Lung (tissue), 12 donors: ENCODE results near the gene GPR89B. TPM values are rescaled to one million over a fixed set of nuclear protein-coding genes. Genes with fewer than 3 reads are reported as not detected.

Source experiments
- ATAC-seq: fragments of 200-7000 bp; cut with Tn5 transposase; one replicate; pipeline ENCODE4 v1.9.1; 2020; ENCODE audit warnings: moderate number of reproducible peaks; ENCODE audit not compliant: insufficient read depth, low FRiP score
- DNase-seq, 3 donors: peaks; one replicate each; pipeline ENCODE4 v3.0.0-alpha.2; 2013 to 2017
- H3K27ac ChIP-seq, 2 donors: one replicate each; pipeline ENCODE4 v1.5.1; 2013; ENCODE audit warnings: mild to moderate bottlenecking in 2 of 2, moderate library complexity in 2 of 2, control low read depth in 1 of 2, inconsistent platforms in 1 of 2, low read depth in 1 of 2, low read length in 1 of 2
- H3K27me3 ChIP-seq, 3 donors: one replicate each; pipeline ENCODE4 v1.5.1; 2013; ENCODE audit warnings: low read length in 2 of 3; ENCODE audit not compliant: control insufficient read depth in 3 of 3, insufficient read depth in 3 of 3
- H3K36me3 ChIP-seq, 4 donors: one replicate each; pipeline ENCODE4 v1.5.1; 2013; ENCODE audit warnings: low read length in 4 of 4, mild to moderate bottlenecking in 1 of 4, moderate library complexity in 1 of 4; ENCODE audit not compliant: control insufficient read depth in 4 of 4, insufficient read depth in 4 of 4
- H3K4me1 ChIP-seq, 5 donors: one replicate each; pipeline ENCODE4 v1.5.1; 2013; ENCODE audit warnings: low read length in 5 of 5, mild to moderate bottlenecking in 2 of 5, moderate library complexity in 1 of 5; ENCODE audit not compliant: control insufficient read depth in 5 of 5, insufficient read depth in 5 of 5
- H3K4me3 ChIP-seq: one replicate; pipeline ENCODE4 v1.5.1; 2013; ENCODE audit warnings: mild to moderate bottlenecking, control low read depth, moderate library complexity
- H3K9ac ChIP-seq, 2 donors: one replicate each; pipeline ENCODE4 v1.5.1; 2013; ENCODE audit warnings: low read length in 2 of 2, control low read depth in 1 of 2; ENCODE audit not compliant: insufficient read depth in 1 of 2
- H3K9me3 ChIP-seq, 4 donors: one replicate each; pipeline ENCODE4 v1.5.1; 2013; ENCODE audit warnings: low read length in 3 of 4, mild to moderate bottlenecking in 1 of 4, moderate library complexity in 1 of 4; ENCODE audit not compliant: control insufficient read depth in 4 of 4, insufficient read depth in 3 of 4
- CTCF ChIP-seq: IDR thresholded peaks from 2 replicates; pipeline ENCODE4 v1.5.1; 2012; ENCODE audit warnings: mild to moderate bottlenecking; ENCODE audit errors: control extremely low read depth, extremely low read depth
- WGBS, 2 donors: extraction: QIAGEN DNeasy Blood & Tissue Kit; methylation state at CpG; one replicate each; pipeline ENCODE4 v1.1.7; 2013; 5-methylcytosine and 5-hydroxymethylcytosine counted together
- polyA plus RNA-seq, 2 donors: library from polyadenylated mRNA; stranded (reverse); fragments of 200-250 nt; gene quantifications; one replicate each; pipeline ENCODE4 v1.2.1, GENCODE V29; 2013
- total RNA-seq, 2 donors: library from RNA; depleted of rRNA in 1 of 2; stranded (reverse); fragments of >200 nt in 1 of 2; gene quantifications; one replicate each; pipeline ENCODE4 v1.2.1, GENCODE V29; 2014 to 2021
- donor health status: control.
- donor health status: control.
- donor health status: Bipolar disorder and iron deficiency.
- donor health status: healthy.
- donor health status: DM: yes; HTN: yes; CAD: no.

GPR89B gene
- total and polyA plus RNA-seq, 4 donors, result 7.7 to 40.0 (median 10.3) TPM

DNA sequence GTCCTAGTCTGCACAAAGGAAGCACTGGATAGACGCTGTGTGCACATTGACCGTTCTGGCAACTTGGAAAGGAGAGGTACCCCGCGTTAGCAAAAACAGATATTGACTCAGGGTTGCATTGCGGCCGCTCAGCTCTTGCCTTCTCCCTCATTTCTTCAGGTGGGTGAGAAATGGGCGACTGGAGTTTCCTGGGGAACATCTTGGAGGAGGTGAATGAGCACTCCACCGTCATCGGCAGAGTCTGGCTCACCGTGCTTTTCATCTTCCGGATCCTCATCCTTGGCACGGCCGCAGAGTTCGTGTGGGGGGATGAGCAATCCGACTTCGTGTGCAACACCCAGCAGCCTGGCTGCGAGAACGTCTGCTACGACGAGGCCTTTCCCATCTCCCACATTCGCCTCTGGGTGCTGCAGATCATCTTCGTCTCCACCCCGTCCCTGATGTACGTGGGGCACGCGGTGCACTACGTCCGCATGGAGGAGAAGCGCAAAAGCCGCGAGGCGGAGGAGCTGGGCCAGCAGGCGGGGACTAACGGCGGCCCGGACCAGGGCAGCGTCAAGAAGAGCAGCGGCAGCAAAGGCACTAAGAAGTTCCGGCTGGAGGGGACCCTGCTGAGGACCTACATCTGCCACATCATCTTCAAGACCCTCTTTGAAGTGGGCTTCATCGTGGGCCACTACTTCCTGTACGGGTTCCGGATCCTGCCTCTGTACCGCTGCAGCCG, 20.3 kb upstream of the GPR89B start:
- no peak for ATAC-seq
- 96 to 97% methylated on average over 44 of the region's 44 CpGs for WGBS, 2 donors
- TF ChIP-seq CTCF, result no peak

DNA sequence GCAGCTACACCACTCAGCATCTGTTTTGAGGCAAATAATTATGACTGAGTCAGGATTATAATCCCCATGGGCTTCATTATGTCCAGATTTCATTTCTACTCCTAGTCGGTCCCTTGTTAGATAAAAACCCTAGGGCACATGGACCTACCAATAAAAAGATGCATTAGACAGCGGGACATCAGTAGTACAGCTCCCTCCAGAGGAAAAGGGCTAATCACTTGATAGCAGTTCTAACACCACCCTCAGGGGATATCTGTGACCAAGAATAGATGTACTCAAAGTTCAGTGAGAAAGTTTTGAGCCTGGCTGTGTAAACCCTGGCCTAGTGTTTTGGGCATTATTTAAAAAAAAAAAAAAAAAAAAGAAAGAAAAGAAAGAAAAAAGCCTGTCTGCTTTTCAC, 15.7 kb upstream of the GPR89B start:
- Histone ChIP-seq H3K4me1 (no peaks in the 10 kb centered on the region), H3K36me3 (no peaks in the 10 kb centered on the region), H3K27ac (no peak overlapping the region), H3K9ac (no peak overlapping the region), H3K9me3 (no peaks in the 10 kb centered on the region), H3K4me3 (no peak overlapping the region), H3K27me3 (peaks cover 0 to 4% (median 4%) of the 10 kb centered on the region in 3 donors)
- WGBS, 2 donors, result 90 to 96% methylated on average over 2 of the region's 2 CpGs
- TF ChIP-seq CTCF, result no peak
- DNase-seq (no peak), ATAC-seq (no peak)

More for the DNA sequence above, 20.3 kb upstream of the GPR89B start:
- Histone ChIP-seq H3K9ac (no peak overlapping the region), H3K27ac (no peak overlapping the region), H3K4me3 (no peak overlapping the region), H3K27me3 (no peaks in the 10 kb centered on the region), H3K9me3 (no peaks in the 10 kb centered on the region), H3K4me1 (no peaks in the 10 kb centered on the region), H3K36me3 (no peaks in the 10 kb centered on the region)
- no peak for DNase-seq

DNA sequence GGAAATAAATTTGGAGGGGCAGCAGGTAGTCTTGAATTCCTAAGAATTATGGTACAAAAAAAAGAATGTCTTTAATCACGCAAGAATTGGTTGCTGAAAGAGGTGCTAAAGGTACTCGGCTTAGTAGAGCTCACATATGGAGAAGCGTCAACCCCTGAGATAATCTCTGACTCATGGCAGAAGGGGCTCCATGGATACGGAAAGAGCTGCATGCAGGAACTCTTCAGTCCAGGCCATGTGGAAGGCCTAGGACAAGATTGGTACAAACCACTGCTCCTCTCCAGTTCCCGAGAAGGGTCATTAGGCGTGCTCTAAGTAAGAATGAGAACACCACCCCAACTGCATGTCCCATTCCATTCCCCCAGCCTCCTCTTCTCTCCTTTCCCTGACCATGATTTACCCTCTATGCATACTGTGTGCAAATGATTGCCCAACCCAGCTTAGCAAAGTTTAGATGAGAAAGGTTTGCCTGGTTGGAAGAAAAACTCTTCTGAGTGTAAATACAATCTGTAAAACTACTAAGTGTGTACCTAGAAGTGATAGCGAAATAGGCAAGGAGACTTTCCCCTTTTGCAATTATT, 14.8 kb upstream of the GPR89B start:
- Histone ChIP-seq H3K27me3 (peaks cover 0 to 4% (median 4%) of the 10 kb centered on the region in 3 donors), H3K4me3 (no peak overlapping the region), H3K27ac (no peak overlapping the region), H3K9me3 (no peaks in the 10 kb centered on the region), H3K36me3 (no peaks in the 10 kb centered on the region), H3K4me1 (no peaks in the 10 kb centered on the region), H3K9ac (no peak overlapping the region)
- WGBS, 2 donors, result 92 to 97% methylated on average over 7 of the region's 7 CpGs
- DNase-seq, result no peak
- no peak for ATAC-seq
- TF ChIP-seq CTCF, result no peak
